ENCODE data around the gene KLF3.

KLF3 gene

DNA sequence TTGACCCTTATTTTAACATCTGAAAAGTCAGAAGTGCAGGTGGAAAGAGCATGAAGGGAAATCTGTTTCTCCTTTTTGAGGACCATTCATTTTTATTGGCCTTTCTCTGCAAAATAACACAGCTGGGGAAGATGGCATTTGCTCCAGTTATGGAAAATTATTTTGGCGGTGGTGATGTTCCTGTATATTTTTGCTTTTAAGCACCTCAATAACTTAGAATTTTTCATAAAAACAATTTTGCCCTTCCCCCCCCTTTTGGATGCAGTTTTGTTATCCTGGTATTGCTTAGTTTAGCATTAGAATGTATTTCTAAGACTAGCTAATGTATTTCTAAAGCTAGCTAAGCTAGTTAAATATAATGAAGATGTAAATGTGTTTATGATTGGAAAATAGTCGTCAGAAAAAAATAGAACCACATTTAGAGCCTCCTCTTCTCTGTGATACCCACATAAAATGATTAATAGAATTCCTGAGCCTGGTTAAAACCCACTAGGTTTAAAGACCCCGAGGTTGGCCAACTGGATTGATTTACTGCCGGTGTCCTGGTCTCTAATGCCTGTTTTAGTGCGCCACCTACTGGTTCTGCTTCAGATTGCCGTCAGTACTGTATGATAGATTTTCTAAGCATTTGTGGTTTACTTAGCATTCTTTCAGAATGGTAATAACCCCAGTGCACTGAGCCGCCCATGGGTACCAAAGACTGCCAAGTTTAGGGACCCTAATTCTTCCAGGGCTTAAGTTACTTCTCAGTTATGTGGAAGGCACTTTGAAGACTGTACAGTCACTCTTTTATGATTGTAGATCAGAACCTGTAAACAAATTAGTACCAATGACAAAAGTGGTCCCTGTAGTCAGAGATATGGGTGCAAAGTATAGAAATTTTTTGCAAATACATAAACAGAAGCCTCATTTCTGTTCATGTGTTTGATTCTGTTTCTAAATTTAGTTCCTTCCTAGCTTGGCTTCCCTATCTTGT lies 11.4 kb downstream of the KLF3 start:
- DNase-seq: no peak

GRCh38 chr4:38676986-38677385 lies 13.0 kb downstream of the KLF3 start:
- DNase-seq: no peak

GRCh38 chr4:38677441-38677840 lies 13.4 kb downstream of the KLF3 start:
- no peak for DNase-seq

DNA sequence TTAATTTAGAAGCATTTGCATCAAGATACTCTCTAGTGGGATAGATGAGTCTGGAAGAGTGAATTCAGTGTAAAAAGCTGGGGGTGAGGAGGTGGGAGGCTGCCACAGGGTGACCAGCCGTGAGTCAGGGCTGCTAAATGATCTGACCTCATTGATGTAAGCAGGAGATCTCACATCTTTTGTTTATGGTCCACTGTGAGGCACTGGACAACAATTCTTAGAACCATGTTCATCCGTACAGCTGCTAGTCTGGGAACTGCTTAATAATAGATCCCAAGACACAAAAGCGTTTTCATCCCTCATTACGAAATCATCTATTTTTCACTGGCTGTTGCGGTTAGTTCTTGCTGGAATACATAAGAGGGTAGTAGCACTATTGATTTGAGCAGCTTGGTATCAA lies 14.1 kb downstream of the KLF3 start:
- no peak for DNase-seq

DNA sequence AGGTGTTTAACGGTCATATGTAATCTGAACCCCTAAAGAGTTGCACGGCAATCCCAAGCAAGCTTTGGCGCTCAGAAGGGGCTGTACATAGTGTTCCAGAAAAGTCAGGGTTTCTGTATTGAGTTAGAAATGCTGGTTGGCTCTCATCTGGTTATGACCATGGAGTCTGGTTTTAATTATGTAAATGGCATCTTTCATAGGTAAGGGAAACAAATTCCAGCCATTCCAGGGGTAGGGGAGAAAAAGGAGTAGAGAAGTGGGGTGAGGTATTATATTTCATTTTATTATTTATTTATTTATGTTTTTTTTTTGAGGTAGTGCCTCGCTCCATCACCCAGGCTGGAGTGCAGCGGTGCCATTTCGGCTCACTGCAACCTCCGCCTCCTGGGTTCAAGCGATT lies 15.9 kb downstream of the KLF3 start:
- no peak for DNase-seq

DNA sequence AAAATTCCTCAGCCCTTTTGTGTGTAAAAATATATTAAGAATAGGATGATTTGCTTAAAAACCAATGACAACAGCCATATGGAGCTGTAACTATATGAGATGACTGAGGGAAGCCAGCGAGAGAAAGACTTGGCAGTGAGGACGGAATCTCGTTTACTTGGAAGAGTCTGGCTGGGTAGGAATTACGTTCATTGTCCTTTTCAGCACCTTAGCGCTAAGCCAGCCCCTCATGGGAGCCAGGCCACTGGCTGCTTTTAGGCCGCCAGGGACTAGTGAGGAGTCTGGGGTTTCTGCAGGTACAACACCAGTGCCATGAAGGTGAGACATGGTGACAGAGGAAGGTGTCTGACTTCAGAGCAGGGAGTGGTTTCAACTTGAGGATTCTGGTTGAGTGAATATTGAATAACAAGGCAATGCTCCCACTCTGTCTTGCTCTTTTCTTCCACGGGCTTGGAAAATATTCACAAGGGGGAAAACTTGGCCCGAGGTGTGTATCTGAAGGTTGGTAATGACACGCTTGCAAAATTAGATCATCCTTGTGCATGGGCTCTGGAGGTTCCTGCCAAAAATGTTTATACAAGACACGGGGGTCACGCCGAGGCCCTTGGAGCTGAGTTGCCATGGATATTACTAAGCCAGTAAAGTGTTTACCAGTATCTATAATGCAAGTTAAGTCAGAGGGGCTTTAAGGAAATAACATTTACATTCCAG lies 17.4 kb downstream of the KLF3 start:
- no peak for DNase-seq

- DNase-seq: no peak
These were observed 18.3 kb downstream of the KLF3 start for GRCh38 chr4:38682336-38682735.

DNA sequence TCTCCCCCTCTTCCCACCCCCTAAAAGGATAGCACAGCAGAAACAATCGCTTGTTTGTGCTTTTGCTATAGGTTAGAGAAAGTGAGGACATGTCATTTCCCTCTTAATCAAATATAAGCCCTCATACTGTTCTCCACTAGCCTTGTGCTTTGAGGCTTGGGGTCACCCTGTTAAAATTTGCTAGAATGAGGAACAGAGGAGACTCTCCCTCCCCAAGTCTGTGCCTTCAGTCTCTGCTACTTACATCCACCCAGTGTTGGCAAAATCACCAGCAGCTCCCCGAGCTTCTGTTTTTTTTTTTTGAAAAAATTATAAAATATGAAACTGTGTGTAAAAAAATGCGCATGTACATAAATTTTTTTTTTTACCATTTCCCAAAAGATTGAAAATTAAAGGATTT lies 19.3 kb downstream of the KLF3 start:
- DNase-seq: no peak

- DNase-seq: no peak
These were observed 20.3 kb downstream of the KLF3 start for GRCh38 chr4:38684271-38684670.

GRCh38 chr4:38684951-38685844 lies 21.2 kb downstream of the KLF3 start:
- no peak for DNase-seq

DNA sequence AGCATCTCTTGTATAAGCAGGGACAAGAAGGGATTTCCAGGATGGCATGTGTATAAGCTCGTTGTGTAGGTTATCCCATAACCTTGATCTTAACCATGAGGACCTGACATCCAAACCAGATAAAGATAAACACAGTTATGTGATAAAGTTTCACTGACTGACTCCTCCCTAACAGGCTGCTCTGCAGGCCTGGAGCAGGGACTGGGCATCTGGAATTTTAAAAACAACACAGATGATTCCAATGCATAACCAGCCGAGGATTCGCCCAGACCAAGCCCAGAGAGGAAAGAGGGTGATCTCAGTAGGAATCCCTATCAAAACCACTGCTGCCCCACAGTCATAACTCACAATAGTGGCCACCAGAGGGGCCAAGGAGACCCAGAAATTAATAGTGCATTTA lies 22.7 kb downstream of the KLF3 start:
- DNase-seq: no peak

GRCh38 chr4:38687571-38688011 lies 23.6 kb downstream of the KLF3 start:
- DNase-seq: no peak

DNA sequence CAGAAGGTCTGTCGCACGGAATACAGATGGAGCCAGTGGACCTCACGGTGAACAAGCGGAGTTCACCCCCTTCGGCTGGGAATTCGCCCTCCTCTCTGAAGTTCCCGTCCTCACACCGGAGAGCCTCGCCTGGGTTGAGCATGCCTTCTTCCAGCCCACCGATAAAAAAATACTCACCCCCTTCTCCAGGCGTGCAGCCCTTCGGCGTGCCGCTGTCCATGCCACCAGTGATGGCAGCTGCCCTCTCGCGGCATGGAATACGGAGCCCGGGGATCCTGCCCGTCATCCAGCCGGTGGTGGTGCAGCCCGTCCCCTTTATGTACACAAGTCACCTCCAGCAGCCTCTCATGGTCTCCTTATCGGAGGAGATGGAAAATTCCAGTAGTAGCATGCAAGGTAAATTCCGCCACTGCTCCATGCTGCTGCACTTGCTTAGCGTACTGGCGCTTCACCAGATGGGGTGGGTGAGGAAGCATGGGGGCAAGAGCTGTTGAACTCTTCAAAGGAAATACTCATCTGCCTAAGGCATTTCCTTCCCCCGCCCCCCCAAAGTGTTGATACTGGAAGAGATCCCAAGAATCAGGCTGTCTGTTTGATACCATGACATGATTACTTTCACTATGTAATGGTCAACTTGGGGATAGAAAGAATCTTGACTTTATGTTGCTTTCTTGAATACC lies 24.8 kb downstream of the KLF3 start:
- DNase-seq: no peak

GRCh38 chr4:38691251-38692008 lies 27.4 kb downstream of the KLF3 start:
- DNase-seq: no peak

DNA sequence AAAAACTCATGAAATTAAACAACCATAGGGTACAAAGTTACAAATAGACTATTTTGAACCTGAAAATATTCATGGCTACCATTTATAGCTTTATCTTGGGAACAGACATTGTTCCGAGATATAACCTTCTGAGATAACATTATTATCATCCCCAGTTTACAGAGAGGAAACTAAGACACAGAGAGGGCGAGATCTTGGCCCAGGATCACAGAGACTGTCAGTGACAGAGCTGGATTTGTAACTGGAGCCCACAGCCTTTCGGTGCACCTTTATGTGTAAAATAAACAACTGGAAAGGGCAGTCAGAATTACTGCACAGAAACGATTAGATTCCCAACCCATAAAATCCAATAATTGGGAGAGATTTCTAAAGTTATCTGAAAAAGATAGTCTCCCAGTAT lies 28.4 kb downstream of the KLF3 start:
- DNase-seq: no peak

DNA sequence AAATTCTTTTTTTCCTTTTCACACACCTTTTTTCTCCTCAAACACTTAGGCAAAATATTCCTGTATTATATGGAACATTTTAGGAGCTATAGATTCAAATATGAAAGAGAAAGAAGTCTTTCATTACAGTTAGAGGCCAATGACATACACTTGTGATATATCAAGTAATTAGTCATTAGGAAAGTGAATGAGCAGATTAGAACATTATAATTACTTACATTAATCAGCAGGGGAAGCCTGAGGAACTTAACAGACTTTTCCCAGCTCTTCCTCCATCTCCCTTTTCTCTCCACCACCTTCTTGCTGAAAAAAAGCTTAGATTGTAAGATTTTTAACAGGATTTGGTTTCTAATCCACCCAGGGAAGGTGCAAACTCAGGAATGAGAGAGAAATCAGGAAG lies 29.6 kb downstream of the KLF3 start:
- DNase-seq: no peak

- no peak for DNase-seq
These were observed 30.3 kb downstream of the KLF3 start for GRCh38 chr4:38694330-38694729.

DNA sequence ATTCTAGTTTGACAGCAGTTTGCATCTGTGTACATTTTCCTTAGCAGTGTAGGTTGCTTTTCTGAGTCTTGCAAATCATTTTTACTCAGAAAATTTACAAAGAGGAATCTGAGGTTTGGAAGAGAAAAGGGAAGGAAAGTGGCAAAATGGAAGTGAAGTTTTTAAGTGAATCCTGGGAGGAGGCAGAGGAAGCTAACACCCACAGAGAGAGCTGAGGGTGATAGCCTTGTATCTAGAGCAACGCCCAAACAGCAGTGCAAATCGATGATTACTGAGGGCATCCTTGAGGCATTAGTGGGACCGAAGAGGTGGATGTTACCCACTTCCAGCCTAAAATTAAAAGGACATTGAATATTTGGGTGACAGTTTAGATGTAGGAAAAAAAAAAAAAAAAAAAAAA lies 31.8 kb downstream of the KLF3 start:
- DNase-seq: no peak

DNA sequence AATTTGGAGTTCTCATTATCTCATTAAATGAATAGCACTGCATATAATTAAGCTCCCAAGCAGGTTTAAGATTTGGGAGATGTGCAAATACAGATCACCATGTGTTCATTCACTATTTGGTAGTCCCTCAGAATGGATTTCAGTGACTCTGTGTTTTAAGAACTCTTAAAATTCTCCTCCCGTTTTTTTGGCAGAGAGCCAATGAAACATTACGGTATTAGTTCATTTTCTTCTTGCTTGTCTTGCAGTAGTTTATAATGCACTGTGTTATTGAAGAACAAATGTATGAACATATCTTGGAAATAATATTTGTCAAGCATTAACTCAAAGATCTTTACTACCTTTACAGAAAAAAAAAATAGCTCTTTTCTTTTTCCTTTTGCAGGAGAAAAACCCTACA lies 32.7 kb downstream of the KLF3 start:
- no peak for DNase-seq

- DNase-seq: no peak
These were observed 34.2 kb downstream of the KLF3 start for GRCh38 chr4:38698176-38698575.

- DNase-seq: no peak
These were observed 35.1 kb downstream of the KLF3 start for GRCh38 chr4:38699112-38699511.

- DNase-seq: no peak
These were observed 39.6 kb downstream of the KLF3 start for GRCh38 chr4:38703635-38704034.

All from cortex of kidney (tissue), 1 donor.